ENCODE measurements around the gene CELF3.
"Not testable (repeated sequence)": the region's sequence is repeated elsewhere in the genome, so short reads cannot be mapped to it uniquely, and the experiment has no call there.

CELF3 gene

DNA sequence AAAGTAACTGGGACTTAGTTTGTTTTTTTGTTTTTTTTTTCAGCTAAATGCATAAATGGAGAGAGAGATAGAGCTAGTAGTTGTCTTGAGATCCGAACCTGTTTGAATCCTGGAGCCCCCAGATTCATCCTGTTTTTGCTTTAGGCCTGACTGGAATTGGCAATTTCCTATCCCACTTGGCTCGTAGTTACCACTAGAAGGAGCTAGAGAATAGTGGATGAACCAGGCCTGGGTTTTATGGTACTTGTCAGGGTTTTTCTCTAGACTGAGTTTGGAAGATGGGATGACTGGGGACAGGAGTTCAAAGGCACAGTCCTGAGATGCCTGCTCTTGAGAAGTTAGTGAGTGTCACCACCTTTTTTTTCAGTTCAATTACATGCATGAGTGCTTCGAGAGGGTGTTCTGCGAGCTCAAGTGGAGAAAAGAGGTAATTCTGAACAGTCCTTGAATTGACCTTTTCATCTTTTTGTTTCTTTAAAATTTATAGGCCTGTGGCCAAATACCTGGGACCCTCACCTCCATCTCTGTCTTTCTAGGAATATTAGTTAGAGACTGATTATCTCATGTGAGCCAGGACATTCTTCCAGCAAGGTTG lies 23.4 kb downstream of the CELF3 start:
- DNase-seq = no peak

DNA sequence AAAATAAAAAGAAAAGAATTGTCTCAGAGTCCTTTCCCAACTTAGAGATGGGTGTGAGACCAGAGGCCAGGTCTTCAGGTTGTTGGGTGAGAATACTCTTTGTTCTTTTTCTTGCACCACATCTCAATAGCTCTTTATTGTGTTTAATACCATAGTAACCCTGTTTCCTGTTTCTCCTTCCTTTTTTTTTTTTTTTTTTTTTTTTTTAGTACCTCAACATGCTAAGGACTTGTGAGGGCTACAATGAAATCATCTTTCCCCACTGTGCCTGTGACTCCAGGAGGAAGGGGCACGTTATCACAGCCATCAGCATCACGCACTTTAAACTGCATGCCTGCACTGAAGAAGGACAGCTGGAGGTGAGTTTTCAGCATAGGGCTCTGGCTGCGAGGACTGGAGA lies 24.4 kb downstream of the CELF3 start:
- DNase-seq = no peak

DNA sequence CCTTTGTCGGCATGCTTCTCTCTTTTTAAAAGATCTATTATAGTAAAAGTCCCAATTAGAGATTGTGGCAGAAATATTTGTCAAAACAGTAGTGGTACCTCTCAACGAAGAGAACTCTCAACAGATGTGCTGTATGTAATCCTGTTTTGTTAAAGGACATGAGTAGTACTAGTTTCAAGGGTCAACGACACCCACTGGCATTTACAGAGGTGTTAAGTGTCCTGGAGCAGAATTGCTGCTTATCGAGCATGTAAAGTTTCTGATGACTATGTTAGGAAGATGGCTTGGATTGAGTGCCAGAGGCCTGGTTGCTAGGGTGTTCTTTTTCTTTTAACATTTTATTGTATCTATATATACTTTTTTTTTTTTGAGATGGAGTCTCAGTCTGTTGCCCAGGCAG lies 27.1 kb downstream of the CELF3 start:
- DNase-seq = no peak

DNA sequence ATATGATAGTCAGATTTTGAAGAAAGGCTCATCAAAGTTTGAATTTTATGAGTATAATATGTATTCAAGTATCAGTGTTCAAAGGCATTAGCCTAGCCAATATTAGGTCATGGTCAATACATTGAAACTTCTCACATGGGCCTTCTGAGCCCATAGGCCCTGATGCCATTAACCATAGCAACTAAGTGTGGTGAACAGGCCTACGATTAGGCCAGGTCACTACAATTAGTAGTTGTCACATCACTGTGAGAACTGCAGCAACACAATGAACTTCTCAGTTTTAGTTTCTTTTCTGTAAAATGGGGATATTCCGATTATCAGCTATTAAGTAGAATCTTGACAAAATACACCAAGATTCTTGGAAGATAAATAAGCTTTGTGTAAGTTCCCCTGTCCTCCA lies 30.0 kb downstream of the CELF3 start:
- no peak for DNase-seq

DNA sequence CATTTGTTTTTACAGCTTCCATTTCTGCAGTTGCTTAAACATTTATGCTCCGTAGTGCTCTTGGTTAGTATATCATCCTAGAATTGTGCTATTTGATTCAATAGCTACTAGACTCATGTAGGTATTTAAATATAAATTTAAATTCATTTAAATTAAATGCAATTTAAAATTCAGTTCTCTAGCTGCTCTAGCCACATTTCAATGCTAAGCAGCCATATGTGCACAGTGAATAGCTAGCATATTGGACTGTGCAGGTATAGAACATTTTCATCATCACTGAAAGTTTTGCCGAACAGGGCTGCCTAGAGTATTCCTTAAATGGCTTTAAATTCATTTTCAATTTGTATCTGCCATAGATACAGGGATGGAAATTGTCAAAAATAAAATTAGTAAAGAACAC lies 32.5 kb downstream of the CELF3 start:
- no peak for DNase-seq

DNA sequence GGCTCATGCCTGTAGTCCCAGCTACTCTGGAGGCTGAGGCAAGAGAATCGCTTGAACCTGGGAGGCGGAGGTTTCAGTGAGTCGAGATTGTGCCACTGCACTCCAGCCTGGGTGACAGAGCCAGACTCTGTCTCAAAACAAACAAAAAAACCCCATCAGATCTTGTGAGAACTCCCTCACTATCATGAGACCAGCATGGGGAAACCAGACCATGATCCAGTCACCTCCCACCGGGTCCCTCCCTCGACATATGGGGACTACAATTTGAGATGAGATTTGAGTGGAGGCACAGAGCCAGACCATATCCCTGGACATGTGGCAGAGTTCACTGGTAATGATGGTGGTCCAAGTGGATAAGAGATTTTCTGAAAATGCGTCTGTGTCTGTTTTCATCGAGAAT lies 33.7 kb downstream of the CELF3 start:
- not testable (repeated sequence) for DNase-seq

DNA sequence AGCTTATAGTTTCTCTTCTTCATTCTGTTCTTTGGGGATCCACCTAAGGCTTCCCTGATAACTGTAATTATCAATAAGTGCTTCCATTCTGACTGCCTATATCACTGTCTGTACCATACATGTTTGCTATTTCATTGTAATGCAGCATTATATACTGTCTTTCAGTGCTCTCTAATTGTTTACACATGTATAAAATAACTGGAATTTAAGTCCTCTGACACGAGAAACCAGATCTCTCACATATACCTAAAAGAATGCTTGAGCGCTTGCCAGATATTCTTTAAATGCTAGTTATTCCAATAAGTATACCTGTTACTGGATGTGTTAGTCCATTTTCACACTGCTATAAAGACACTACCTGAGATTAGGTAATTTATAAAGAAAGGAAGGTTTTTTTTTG lies 34.7 kb downstream of the CELF3 start:
- no peak for DNase-seq

DNA sequence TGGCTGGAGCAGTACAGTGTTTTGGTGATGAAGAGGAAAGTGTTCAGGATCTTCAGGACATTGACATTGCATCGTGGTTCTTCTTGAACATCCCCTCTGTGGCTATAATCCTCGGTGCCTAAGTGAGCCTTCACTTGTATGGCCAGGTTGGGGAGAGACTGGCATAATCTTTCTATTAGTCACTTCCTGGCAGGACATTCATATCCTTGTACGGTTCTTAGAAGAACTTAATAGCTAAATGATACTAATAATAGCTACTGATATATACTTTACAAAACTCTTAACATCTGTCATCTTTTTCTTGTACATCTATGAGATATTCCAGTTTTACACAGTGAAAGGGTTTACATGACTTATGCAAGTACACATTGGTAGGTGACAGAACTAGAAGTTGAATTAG lies 35.8 kb downstream of the CELF3 start:
- no peak for DNase-seq

DNA sequence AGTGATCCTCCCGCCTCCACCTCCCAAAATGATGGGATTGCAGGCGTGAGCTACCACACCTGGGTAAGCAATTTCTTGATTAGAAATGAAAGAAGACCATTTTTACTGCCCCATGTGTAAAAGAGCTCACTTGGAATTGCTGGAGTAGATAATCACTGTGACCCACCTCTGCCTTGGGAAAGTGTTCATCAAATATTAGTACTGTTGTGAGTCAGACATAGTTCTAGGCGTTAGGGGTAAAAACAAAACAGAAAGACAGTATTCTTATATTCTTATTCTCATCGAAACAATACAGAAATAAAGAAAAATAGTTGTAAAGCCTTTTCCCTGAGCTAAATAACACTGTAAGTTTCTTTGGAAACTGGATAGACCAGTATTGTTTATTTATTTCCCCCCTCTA lies 36.2 kb downstream of the CELF3 start:
- DNase-seq = no peak

DNA sequence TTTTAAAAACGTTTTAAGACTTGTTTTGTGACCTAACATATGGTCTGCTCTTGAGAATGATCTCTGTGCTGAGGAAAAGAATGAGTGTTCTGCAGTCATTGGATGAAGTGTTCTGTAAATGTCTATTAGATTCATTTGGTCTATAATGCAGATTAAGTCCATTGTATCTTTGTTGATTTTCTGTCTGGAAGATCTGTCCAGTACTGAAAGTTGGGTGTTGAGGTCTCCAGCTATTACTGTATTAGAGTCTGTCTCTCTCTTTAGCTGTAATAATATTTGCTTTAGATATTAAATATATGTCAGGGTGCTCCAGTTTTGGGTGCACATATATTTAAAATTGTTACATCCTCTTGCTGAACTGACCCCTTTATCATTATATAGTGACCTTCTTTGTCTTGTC lies 43.2 kb downstream of the CELF3 start:
- no peak for DNase-seq

DNA sequence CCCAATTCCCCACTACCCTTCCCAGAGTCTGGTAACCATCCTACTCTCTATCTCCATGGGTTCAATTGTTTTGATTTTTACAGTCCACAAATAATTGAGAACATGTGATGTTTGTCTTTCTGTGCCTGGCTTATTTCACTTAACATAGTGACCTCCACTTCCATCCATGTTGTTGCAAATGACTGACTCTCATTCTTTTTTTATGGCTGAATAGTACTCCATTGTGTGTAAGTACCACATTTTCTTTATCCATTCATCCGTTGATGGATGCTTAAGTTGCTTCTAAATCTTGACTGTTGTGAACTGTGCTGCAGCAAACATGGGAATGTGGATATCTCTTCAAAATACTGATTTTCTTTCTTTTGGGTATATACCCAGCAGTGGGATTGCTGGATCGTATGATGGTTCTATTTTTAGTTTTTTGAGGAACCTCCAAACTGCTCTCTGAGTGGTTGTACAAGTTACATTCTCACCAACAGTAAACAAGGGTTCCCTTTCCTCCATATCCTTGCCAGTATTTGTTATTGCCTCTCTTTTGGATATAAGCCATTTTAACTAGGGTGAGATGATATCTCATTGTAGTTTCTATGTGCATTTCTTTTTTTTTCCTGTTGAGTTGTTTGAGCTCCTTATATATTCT lies 46.4 kb downstream of the CELF3 start:
- DNase-seq = not testable (repeated sequence)

DNA sequence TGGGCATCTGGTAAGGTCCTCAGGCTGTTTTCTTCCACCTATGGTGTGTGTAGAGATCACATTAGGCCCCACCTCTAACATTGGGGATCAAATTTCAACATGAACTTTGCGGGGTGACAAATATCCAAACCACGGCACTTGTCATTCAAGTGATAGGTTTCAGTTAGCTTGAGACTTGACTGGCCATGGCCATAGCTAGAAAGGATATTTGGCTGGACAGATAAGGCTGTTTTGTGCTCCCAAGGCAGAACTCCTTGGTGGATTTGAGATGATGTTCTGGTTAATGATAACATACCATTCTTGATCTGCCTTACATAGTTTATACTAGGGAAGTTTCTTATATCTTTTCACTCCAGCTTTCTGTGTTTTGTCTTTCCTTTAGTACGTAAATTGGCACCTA lies 48.5 kb downstream of the CELF3 start:
- DNase-seq = no peak

DNA sequence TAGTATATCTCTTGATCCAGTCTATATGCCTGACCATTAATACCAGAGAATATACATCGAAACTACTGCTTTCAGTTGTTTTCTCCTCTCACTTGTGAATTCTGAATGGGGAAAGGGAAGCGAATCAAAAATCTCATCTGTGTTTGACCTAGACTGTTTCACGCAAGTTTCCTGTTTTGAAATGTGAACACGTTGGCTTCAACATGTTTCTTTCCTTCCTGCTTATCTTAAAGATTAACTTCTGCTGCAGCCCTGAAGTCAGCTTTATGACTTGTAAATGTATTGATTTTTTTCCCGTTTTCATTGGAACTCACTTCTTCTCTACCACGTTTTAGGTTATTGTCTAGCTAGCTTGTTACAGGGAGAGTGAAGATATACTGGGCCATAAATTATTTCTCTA lies 54.9 kb downstream of the CELF3 start:
- DNase-seq = no peak

DNA sequence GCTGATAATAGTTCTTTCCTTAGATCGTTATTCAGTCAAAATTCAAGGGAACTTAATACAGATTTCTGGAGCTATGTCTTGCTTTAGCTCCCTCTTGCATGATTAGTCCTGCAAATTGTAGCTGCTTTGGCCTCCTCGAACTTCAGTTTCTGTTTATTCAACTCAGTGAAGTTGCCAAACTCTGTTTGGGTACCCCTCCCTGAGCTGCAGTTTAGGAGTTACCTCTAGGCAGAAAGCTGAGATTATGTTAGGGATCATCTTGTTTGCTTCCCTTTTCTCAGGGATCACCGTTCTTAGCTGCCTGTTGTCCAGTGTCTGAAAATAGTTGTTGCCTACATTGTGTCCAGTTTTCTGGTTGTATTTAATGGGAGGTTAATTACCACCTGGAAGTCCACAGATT lies 61.2 kb downstream of the CELF3 start:
- no peak for DNase-seq

DNA sequence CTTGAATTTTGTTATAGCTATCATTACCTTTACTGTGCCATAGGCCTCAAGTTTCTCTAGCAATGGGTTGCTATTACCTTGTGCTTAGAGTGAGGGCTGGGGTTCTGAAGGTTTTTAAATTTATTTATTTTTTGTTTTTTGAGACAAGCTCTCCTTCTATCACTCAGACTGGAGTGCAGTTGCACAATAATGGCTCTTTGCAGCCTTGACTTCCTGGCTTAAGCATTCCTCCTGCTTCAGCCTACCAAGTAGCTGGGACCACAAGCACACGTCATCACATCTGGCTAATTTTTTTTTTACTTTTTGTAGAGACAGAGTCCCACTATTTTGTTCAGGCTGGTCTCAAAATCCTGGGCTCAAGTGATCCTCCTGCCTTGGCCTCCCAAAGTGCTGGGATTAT lies 63.2 kb downstream of the CELF3 start:
- no peak for DNase-seq

Data from activated T-cell treated with anti-CD3 and anti-CD28 coated beads, Interleukin-2, amount 50 U/mL, for 1 hour (primary cell).